ENCODE results near the gene CLCN6. TPM values are rescaled to one million over a fixed set of nuclear protein-coding genes. Genes with fewer than 3 reads are reported as not detected.

The CLCN6 gene
- total RNA-seq, 1 donor from 2014 or later: 33.7 TPM

DNA sequence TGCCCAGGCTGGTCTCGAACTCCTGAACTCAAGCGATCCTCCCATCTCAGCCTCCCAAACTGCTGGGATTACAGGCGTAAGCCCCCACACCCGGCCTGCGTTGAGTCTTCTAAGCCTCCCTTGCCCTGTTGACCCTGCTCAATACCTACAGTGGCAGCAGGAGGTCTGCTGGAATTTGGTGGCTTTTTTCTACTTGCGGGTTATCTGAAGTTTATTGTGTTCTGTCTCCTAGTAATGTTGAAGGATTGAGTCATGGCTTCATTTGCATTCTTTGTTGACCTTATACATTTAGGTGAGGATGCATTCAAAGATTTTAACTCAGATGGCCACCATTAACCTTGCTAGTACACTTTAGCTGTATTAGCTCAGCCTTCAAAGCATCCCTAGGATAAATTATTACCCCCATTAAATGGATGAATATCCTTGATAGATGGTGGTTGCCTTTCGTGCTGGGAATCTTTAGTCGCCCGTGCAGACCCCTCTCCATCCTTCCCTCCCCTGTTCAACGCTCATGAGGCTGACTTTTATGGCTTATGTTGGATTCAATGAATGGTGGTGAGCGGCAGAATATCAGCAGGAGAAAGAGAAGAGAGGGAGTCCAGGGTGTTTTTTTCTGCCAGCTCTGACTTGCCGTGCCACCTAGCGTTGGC, 62.5 kb downstream of the CLCN6 start:
- Histone ChIP-seq H3K4me3 (no peak overlapping the region), H3K4me1 (no peaks in the 10 kb centered on the region), H3K36me3 (no peaks in the 10 kb centered on the region), H3K9me3 (no peaks in the 10 kb centered on the region), H3K27ac (no peak overlapping the region), H3K27me3 (peaks cover 10% of the 10 kb centered on the region)
- TF ChIP-seq, protein P1, sequence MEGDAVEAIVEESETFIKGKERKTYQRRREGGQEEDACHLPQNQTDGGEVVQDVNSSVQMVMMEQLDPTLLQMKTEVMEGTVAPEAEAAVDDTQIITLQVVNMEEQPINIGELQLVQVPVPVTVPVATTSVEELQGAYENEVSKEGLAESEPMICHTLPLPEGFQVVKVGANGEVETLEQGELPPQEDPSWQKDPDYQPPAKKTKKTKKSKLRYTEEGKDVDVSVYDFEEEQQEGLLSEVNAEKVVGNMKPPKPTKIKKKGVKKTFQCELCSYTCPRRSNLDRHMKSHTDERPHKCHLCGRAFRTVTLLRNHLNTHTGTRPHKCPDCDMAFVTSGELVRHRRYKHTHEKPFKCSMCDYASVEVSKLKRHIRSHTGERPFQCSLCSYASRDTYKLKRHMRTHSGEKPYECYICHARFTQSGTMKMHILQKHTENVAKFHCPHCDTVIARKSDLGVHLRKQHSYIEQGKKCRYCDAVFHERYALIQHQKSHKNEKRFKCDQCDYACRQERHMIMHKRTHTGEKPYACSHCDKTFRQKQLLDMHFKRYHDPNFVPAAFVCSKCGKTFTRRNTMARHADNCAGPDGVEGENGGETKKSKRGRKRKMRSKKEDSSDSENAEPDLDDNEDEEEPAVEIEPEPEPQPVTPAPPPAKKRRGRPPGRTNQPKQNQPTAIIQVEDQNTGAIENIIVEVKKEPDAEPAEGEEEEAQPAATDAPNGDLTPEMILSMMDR (IDR thresholded peaks at IDR 0.05): no peak
- intact Hi-C loops (cut with DNase I): no loop called here
- ATAC-seq: no peak
- no peak for DNase-seq

DNA sequence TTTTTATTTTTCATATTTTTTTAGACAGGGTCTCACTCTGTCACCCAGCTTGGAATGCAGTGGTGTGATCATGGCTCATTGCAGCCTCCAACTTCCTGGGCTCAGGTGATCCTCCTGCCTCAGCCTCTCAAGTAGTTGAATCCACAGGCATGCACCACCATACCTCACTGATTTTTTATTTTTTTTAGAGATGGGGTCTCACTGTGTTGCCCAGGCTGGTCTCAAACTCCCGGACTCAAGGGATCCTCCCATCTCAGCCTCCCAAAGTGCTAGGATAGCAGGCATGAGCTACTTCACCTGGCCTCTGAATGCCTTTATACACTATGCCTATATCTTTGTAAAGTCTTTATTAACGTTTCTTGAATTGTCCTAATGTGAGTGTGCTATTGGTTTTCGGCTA, 63.1 kb downstream of the CLCN6 start:
- no peak for DNase-seq
- H3K27me3 ChIP-seq: peaks cover 10% of the 10 kb centered on the region
- H3K4me1 ChIP-seq: no peaks in the 10 kb centered on the region
- H3K27ac ChIP-seq: no peak overlapping the region
- ATAC-seq: no peak
- intact Hi-C loops (cut with DNase I): no loop called here
- H3K9me3 ChIP-seq: no peaks in the 10 kb centered on the region
- H3K4me3 ChIP-seq: no peak overlapping the region
- TF ChIP-seq, protein P1 (IDR thresholded peaks at IDR 0.05): no peak
- H3K36me3 ChIP-seq: no peaks in the 10 kb centered on the region

DNA sequence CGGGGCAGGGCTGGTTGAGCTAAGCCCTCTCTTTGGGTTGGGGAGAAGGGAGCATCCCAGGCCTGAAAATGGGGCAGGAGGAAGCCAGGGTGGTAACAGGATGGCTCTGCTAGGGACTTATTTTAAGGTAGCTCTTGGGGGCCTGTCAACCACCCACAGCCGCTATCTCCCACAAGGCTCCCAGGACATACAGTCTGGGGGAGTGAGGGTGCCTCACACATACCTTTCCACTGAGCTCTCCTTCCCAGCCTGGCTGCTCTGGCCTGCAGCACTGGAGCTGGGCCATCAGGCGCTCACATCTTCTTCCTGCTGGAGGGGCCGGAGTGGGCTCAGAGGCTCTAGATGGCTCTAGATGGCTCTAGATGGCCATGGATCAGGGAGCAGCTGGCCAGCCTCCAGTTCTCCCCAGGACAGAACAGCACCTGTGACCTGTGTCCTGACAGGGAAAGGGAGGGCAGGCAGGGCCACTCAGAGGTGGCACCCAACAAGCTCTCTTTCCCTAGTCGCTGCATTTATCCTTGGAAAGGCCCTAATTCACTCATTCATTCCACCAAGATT, 63.7 kb downstream of the CLCN6 start:
- ATAC-seq (no peak), DNase-seq (no peak)
- TF ChIP-seq, protein P1 (IDR thresholded peaks at IDR 0.05): no peak
- Histone ChIP-seq H3K27me3 (peaks cover 10% of the 10 kb centered on the region), H3K27ac (no peak overlapping the region), H3K4me3 (no peak overlapping the region), H3K4me1 (no peaks in the 10 kb centered on the region), H3K36me3 (no peaks in the 10 kb centered on the region), H3K9me3 (no peaks in the 10 kb centered on the region)
- intact Hi-C loops (cut with DNase I): no loop called here

DNA sequence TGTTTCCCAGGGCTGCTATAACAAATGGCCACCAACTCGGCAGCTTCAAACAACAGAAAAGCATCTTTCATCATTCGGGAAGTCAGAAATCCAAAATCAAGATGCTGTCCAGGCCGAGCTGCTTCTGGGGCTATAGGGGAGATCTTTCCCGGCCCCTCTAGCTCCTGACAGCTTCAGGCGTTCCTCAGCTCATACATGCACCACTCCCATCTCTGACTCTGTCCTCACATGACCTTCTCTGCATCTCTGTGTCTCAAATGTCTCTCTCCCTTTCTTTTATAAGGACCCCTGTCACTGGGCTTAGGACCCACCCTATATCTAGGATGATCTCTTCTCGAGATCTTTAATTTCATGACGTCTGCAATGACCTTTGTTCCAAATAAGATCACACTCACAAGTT, 66.6 kb downstream of the CLCN6 start:
- no peak overlapping the region for H3K4me3 ChIP-seq
- H3K9me3 ChIP-seq: no peaks in the 10 kb centered on the region
- DNase-seq (no peak), ATAC-seq (no peak)
- no peak overlapping the region for H3K27ac ChIP-seq
- H3K4me1 ChIP-seq: peaks cover 6% of the 10 kb centered on the region
- no peaks in the 10 kb centered on the region for H3K36me3 ChIP-seq
- H3K27me3 ChIP-seq: peaks cover 10% of the 10 kb centered on the region
- TF ChIP-seq, protein P1 (IDR thresholded peaks at IDR 0.05): no peak
- intact Hi-C loops (cut with DNase I): no loop called here

DNA sequence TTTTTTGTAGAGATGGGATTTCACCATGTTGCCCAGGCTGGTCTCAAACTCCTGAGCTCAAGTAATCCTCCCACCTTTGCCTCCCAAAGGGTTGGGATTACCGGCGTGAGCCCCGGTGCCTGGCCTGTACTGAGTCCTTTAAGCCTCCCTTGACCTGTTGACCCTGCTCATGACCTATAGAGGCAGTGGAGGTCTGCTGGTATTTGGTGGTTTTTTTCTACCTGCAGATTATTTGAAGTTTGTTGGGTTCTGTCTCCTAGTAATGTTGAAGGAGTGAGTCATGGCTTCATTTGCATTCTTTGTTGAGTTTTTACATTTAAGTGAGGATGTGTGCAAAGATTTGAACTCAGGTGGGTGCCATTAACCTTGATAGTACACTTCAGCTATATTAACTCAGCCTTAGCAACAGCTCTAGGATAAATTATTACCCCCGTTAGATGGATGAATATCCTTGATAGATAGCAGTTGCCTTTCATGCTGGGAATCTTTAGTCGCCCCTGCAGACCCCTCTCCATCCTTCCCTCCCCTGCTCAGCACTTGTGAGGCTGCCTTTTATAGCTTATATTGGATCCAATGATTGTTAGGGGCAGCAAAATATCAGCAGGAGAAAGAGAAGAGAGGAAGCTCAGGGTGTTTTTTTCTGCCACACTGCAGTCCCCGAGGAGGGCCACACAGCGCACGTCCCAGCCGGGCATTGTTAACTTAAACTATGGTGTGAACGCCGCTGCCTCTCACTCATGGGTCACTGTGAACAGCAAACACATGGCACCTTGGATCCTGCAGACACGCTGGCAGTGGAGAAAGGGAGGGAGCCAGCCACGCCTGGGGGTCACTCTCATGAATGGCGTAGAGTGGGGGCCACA, 67.6 kb downstream of the CLCN6 start:
- no peak overlapping the region for H3K27ac ChIP-seq
- TF ChIP-seq, protein P1 (IDR thresholded peaks at IDR 0.05): no peak
- H3K9me3 ChIP-seq: no peaks in the 10 kb centered on the region
- no peak for ATAC-seq
- H3K36me3 ChIP-seq: no peaks in the 10 kb centered on the region
- peaks cover 6% of the 10 kb centered on the region for H3K4me1 ChIP-seq
- H3K27me3 ChIP-seq: peaks cover 10% of the 10 kb centered on the region
- DNase-seq: no peak
- H3K4me3 ChIP-seq: no peak overlapping the region
- intact Hi-C loops (cut with DNase I): no loop called here
